Medulla oblongata (tissue), 1 donor: ENCODE measurements around the gene AP5Z1.

Experiments used
- DNase-seq: peaks from one replicate; pipeline ENCODE4 v3.0.0-alpha.2; 2015; ENCODE audit errors: extremely low spot score

Gene AP5Z1

GRCh38 chr7:4775250-4775847 is at the start of gene AP5Z1:
Gene AP5Z1, plus strand, starts transcription at chr7:4775623. Its CDS starts 93 bp downstream, at chr7:4775716.
- DNase-seq: peak; percentile 98

- peak; percentile 28 for DNase-seq
These were observed 49.5 kb upstream of the AP5Z1 start for GRCh38 chr7:4725850-4726450.

- no peak for DNase-seq
These were observed 48.9 kb upstream of the AP5Z1 start for GRCh38 chr7:4726566-4726965.

GRCh38 chr7:4727914-4728705 is 47.3 kb upstream of the AP5Z1 start:
- DNase-seq: peak; percentile 45

- DNase-seq: no peak
These were observed 46.2 kb upstream of the AP5Z1 start for GRCh38 chr7:4729266-4729665.

GRCh38 chr7:4730276-4730675 is 45.1 kb upstream of the AP5Z1 start:
- no peak for DNase-seq

- DNase-seq: no peak
These were observed 44.5 kb upstream of the AP5Z1 start for GRCh38 chr7:4730971-4731370.

GRCh38 chr7:4731803-4732202 is 43.6 kb upstream of the AP5Z1 start:
- DNase-seq: no peak

GRCh38 chr7:4733936-4734528 is 41.4 kb upstream of the AP5Z1 start:
- DNase-seq: no peak

GRCh38 chr7:4734587-4735345 is 40.7 kb upstream of the AP5Z1 start:
- DNase-seq: peak; percentile 77

GRCh38 chr7:4737300-4737699 is 38.1 kb upstream of the AP5Z1 start:
- DNase-seq: no peak

GRCh38 chr7:4738711-4739527 is 36.5 kb upstream of the AP5Z1 start:
- peak; percentile 65 for DNase-seq

GRCh38 chr7:4739528-4739992 is 35.9 kb upstream of the AP5Z1 start:
- peak; percentile 69 for DNase-seq

- DNase-seq: no peak
These were observed 34.6 kb upstream of the AP5Z1 start for GRCh38 chr7:4740796-4741195.

- peak; percentile 63 for DNase-seq
These were observed 33.3 kb upstream of the AP5Z1 start for GRCh38 chr7:4742051-4742573.

- no peak for DNase-seq
These were observed 32.6 kb upstream of the AP5Z1 start for GRCh38 chr7:4742852-4743251.

- peak; percentile 95 for DNase-seq
These were observed 30.8 kb upstream of the AP5Z1 start for GRCh38 chr7:4744391-4745264.

- DNase-seq: no peak
These were observed 30.0 kb upstream of the AP5Z1 start for GRCh38 chr7:4745265-4745919.
